Mammary epithelial cell (primary cell): ENCODE data around the gene LHX4.

Experiments
- CTCF ChIP-seq, 2 donors: IDR thresholded peaks in 1 of 2; conservative IDR thresholded peaks in 1 of 2; 2 replicates each; pipeline ENCODE4 v1.5.1; 2011 to 2012; ENCODE audit warnings: inconsistent platforms in 2 of 2, low read length in 2 of 2, mild to moderate bottlenecking in 2 of 2, control low read depth in 1 of 2, low read depth in 1 of 2; ENCODE audit not compliant: insufficient read depth in 1 of 2; ENCODE audit errors: extremely low read depth in 1 of 2
- EZH2 ChIP-seq: IDR thresholded peaks from 2 replicates; pipeline ENCODE4 v1.6.1; 2012; ENCODE audit warnings: low read length, inconsistent platforms, borderline replicate concordance

- no peak for TF ChIP-seq EZH2
- no peak for TF ChIP-seq CTCF (conservative IDR thresholded peaks at IDR 0.05 in 1 of 2, IDR thresholded peaks at IDR 0.05 in 1 of 2; ENCODE audit: extremely low read depth in 1 of 2, insufficient read depth in 1 of 2, low read depth in 1 of 2, low read length in 2 of 2)
Measured at GRCh38 chr1:180184041-180184440, 46.0 kb upstream of the LHX4 start.
